ENCODE data around the gene PTK6.

PTK6 gene

GRCh38 chr20:63545814-63546213 is 8.6 kb upstream of the PTK6 start:
- DNase-seq (ENCODE audit: low read depth in 4 of 4, low spot score in 1 of 4) = no peak

GRCh38 chr20:63544958-63545516 is 7.9 kb upstream of the PTK6 start:
- DNase-seq (ENCODE audit: low read depth in 4 of 4, low spot score in 1 of 4) = no peak

- DNase-seq (ENCODE audit: low read depth in 4 of 4, low spot score in 1 of 4) = no peak
Observed at GRCh38 chr20:63544241-63544957, 7.2 kb upstream of the PTK6 start.

GRCh38 chr20:63543733-63544132 is 6.6 kb upstream of the PTK6 start:
- DNase-seq (ENCODE audit: low read depth in 4 of 4, low spot score in 1 of 4) = no peak

GRCh38 chr20:63543131-63543530 is 6.0 kb upstream of the PTK6 start:
- DNase-seq (ENCODE audit: low read depth in 4 of 4, low spot score in 1 of 4) = no peak

- DNase-seq (ENCODE audit: low read depth in 4 of 4, low spot score in 1 of 4) = no peak
Observed at GRCh38 chr20:63542696-63543095, 5.5 kb upstream of the PTK6 start.

GRCh38 chr20:63542031-63542559 is 4.9 kb upstream of the PTK6 start:
- no peak for DNase-seq (ENCODE audit: low read depth in 4 of 4, low spot score in 1 of 4)

- no peak for DNase-seq (ENCODE audit: low read depth in 4 of 4, low spot score in 1 of 4)
Observed at GRCh38 chr20:63541371-63541770, 4.2 kb upstream of the PTK6 start.

GRCh38 chr20:63540417-63541186 is 3.4 kb upstream of the PTK6 start:
- DNase-seq (ENCODE audit: low read depth in 4 of 4, low spot score in 1 of 4) = no peak

- DNase-seq (ENCODE audit: low read depth in 4 of 4, low spot score in 1 of 4) = no peak
Observed at GRCh38 chr20:63539441-63540370, 2.5 kb upstream of the PTK6 start.

- DNase-seq (ENCODE audit: low read depth in 4 of 4, low spot score in 1 of 4) = no peak
Observed at GRCh38 chr20:63539092-63539430, 1.9 kb upstream of the PTK6 start.

GRCh38 chr20:63538204-63539091 is 1.3 kb upstream of the PTK6 start:
- DNase-seq (ENCODE audit: low read depth in 4 of 4, low spot score in 1 of 4) = no peak

GRCh38 chr20:63537525-63538203 is 488 bp upstream of the PTK6 start:
- peak; percentile 83 to 94 (median 86) for DNase-seq (ENCODE audit: low read depth in 4 of 4, low spot score in 1 of 4)

- DNase-seq (ENCODE audit: low read depth in 4 of 4, low spot score in 1 of 4) = no peak
Observed at GRCh38 chr20:63536241-63536977, 767 bp downstream of the PTK6 start.

GRCh38 chr20:63534831-63535651 is 2.1 kb downstream of the PTK6 start:
- DNase-seq (ENCODE audit: low read depth in 4 of 4, low spot score in 1 of 4) = no peak

GRCh38 chr20:63534427-63534830 is 2.7 kb downstream of the PTK6 start:
- no peak for DNase-seq (ENCODE audit: low read depth in 4 of 4, low spot score in 1 of 4)

- DNase-seq (ENCODE audit: low read depth in 4 of 4, low spot score in 1 of 4) = no peak
Observed at GRCh38 chr20:63533871-63534393, 3.2 kb downstream of the PTK6 start.

GRCh38 chr20:63533388-63533787 is 3.8 kb downstream of the PTK6 start:
- DNase-seq (ENCODE audit: low read depth in 4 of 4, low spot score in 1 of 4) = no peak
